ENCODE data around the gene R3HDM1.
A peak's percentile ranks its signal among the peaks of the same experiment; 100 is the strongest.

The R3HDM1 gene

GRCh38 chr2:135744760-135745314 is 213.6 kb downstream of the R3HDM1 start:
- peaks cover 67% of the 10 kb centered on the region for H3K79me2 ChIP-seq (ENCODE audit: control insufficient read depth, low read length)
- H3K36me3 ChIP-seq (ENCODE audit: control insufficient read depth, low read length) = peaks cover 57% of the 10 kb centered on the region
- H3K4me3 ChIP-seq (ENCODE audit: low read length) = peak overlapping the region; percentile 82; the same call in 1 of the 2 replicates
- no peak overlapping the region for H3K27ac ChIP-seq (ENCODE audit: low read depth, low read length)
- no peaks in the 10 kb centered on the region for H3K27me3 ChIP-seq (ENCODE audit: control insufficient read depth, low read length)
- peaks cover 3% of the 10 kb centered on the region; the same call in 1 of the 2 replicates for H3F3A ChIP-seq (ENCODE audit: control insufficient read depth, insufficient read depth)
- H3K4me2 ChIP-seq (ENCODE audit: low read length) = peak overlapping the region; percentile 69
- TF ChIP-seq EZH2phosphoT487 (IDR thresholded peaks at IDR 0.05; ENCODE audit: borderline replicate concordance, low read length) (no peak), CTCF (IDR thresholded peaks at IDR 0.05; ENCODE audit: low read depth, low read length, poor library complexity, severe bottlenecking) (peak; percentile 44)
- no peaks in the 10 kb centered on the region for H3K9me3 ChIP-seq (ENCODE audit: control insufficient read depth, insufficient read depth, low read length)
- H3K4me1 ChIP-seq (ENCODE audit: control insufficient read depth, low read length) = peaks cover 24% of the 10 kb centered on the region
- H3K9me2 ChIP-seq (replicated peaks; ENCODE audit: control insufficient read depth, low read length) = no peaks in the 10 kb centered on the region; the same call in 1 of the 2 replicates
- peaks cover 17% of the 10 kb centered on the region for H4K20me1 ChIP-seq (ENCODE audit: control insufficient read depth, insufficient read depth, low read depth, low read length)

- H3K27ac ChIP-seq (ENCODE audit: low read depth, low read length) = no peak overlapping the region
- peaks cover 24% of the 10 kb centered on the region for H3K4me1 ChIP-seq (ENCODE audit: control insufficient read depth, low read length)
- no peaks in the 10 kb centered on the region for H3K27me3 ChIP-seq (ENCODE audit: control insufficient read depth, low read length)
- H3F3A ChIP-seq (ENCODE audit: control insufficient read depth, insufficient read depth) = peaks cover 3% of the 10 kb centered on the region; the same call in 1 of the 2 replicates
- no peaks in the 10 kb centered on the region for H3K9me3 ChIP-seq (ENCODE audit: control insufficient read depth, insufficient read depth, low read length)
- H3K36me3 ChIP-seq (ENCODE audit: control insufficient read depth, low read length) = peaks cover 62% of the 10 kb centered on the region
- no peak overlapping the region for H3K4me3 ChIP-seq (ENCODE audit: low read length)
- H4K20me1 ChIP-seq (ENCODE audit: control insufficient read depth, insufficient read depth, low read depth, low read length) = peaks cover 17% of the 10 kb centered on the region
- H3K79me2 ChIP-seq (ENCODE audit: control insufficient read depth, low read length) = peaks cover 69% of the 10 kb centered on the region
- no peak for TF ChIP-seq EZH2phosphoT487 (IDR thresholded peaks at IDR 0.05; ENCODE audit: borderline replicate concordance, low read length)
- TF ChIP-seq CTCF (IDR thresholded peaks at IDR 0.05; ENCODE audit: low read depth, low read length, poor library complexity, severe bottlenecking) = no peak
- H3K4me2 ChIP-seq (ENCODE audit: low read length) = no peak overlapping the region
- no peaks in the 10 kb centered on the region; the same call in 1 of the 2 replicates for H3K9me2 ChIP-seq (replicated peaks; ENCODE audit: control insufficient read depth, low read length)
Measured at GRCh38 chr2:135745545-135745944, 214.3 kb downstream of the R3HDM1 start.

DNA sequence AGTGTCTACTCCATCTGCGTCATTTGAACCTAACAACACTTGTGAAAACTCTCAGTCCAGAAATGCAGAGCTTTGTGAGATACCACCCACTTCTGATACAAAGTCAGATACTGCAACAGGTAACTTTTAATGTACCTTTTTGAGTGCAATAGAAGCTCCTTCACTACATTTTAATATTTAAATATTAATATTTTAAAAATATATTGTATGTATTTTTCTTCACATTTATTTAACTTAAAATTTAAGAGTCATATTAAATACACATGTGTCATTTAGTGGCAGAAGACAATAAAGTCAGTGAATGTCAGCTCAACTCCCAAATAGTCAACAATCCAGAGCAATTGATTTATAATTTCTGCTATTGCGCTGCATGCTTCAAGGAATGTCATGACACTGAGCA is 224.3 kb downstream of the R3HDM1 start:
- Histone ChIP-seq H3K27ac (ENCODE audit: low read depth, low read length) (no peak overlapping the region), H3F3A (ENCODE audit: control insufficient read depth, insufficient read depth) (no peaks in the 10 kb centered on the region; the same call in 1 of the 2 replicates), H3K4me1 (ENCODE audit: control insufficient read depth, low read length) (no peaks in the 10 kb centered on the region), H3K27me3 (ENCODE audit: control insufficient read depth, low read length) (no peaks in the 10 kb centered on the region), H3K79me2 (ENCODE audit: control insufficient read depth, low read length) (no peaks in the 10 kb centered on the region), H3K4me2 (ENCODE audit: low read length) (no peak overlapping the region), H3K4me3 (ENCODE audit: low read length) (no peak overlapping the region), H4K20me1 (ENCODE audit: control insufficient read depth, insufficient read depth, low read depth, low read length) (no peaks in the 10 kb centered on the region), H3K36me3 (ENCODE audit: control insufficient read depth, low read length) (peaks cover 74% of the 10 kb centered on the region), H3K9me2 (replicated peaks; ENCODE audit: control insufficient read depth, low read length) (no peaks in the 10 kb centered on the region), H3K9me3 (ENCODE audit: control insufficient read depth, insufficient read depth, low read length) (peaks cover 5% of the 10 kb centered on the region; the same call in 1 of the 2 replicates)
- TF ChIP-seq EZH2phosphoT487 (IDR thresholded peaks at IDR 0.05; ENCODE audit: borderline replicate concordance, low read length) = no peak
- TF ChIP-seq CTCF (IDR thresholded peaks at IDR 0.05; ENCODE audit: low read depth, low read length, poor library complexity, severe bottlenecking) = no peak
